ENCODE data around the gene MINPP1. TPM values are rescaled to one million over a fixed set of nuclear protein-coding genes. Genes with fewer than 3 reads are reported as not detected.

The MINPP1 gene
- total and polyA plus RNA-seq, 2 of the 4 experiments (the other 2 are of a cell fraction) = 11.7 to 14.4 TPM

- Histone ChIP-seq H3K79me1 (ENCODE audit: low read depth in 1 of 2, low read length in 2 of 2) (no peaks in the 10 kb centered on the region), H3K14ac (replicated peaks; ENCODE audit: low read depth, low read length) (no peak overlapping the region), H3K56ac (ENCODE audit: extremely low read depth, insufficient read depth, low read length) (no peak overlapping the region), H3K23ac (ENCODE audit: low read depth, low read length) (no peak overlapping the region), H3K18ac (ENCODE audit: low read depth, low read length) (no peak overlapping the region), H4K8ac (ENCODE audit: low read depth in 2 of 2, low read length in 2 of 2) (no peak overlapping the region), H3K4me2 (ENCODE audit: low read depth, low read length) (no peak overlapping the region), H3K9me1 (ENCODE audit: insufficient read depth, low read length) (no peaks in the 10 kb centered on the region), H4K20me1 (ENCODE audit: insufficient read depth, low read length) (no peaks in the 10 kb centered on the region), H2AFZ (replicated peaks; ENCODE audit: low read length, poor library complexity) (no peak overlapping the region), H2AK9ac (replicated peaks; ENCODE audit: low read depth, low read length, poor library complexity) (no peak overlapping the region), H3K4me1 (ENCODE audit: control insufficient read depth, insufficient read depth, low read length) (no peaks in the 10 kb centered on the region), H2BK15ac (ENCODE audit: low read depth, low read length) (no peak overlapping the region), H3K9me3 (ENCODE audit: control insufficient read depth, insufficient read depth, low read length) (peaks cover 10% of the 10 kb centered on the region), H2AK5ac (ENCODE audit: low read depth, low read length) (no peak overlapping the region), H3K27ac (ENCODE audit: insufficient read depth, low read length) (no peak overlapping the region), H3K27me3 (ENCODE audit: control insufficient read depth, insufficient read depth, low read length) (no peaks in the 10 kb centered on the region), H4K5ac (ENCODE audit: low read depth, low read length) (no peak overlapping the region), H3K4ac (ENCODE audit: low read depth, low read length) (no peak overlapping the region), H2BK120ac (ENCODE audit: low read depth, low read length) (no peak overlapping the region), H2BK5ac (ENCODE audit: low read depth, low read length, poor library complexity, severe bottlenecking) (no peak overlapping the region), H4K91ac (ENCODE audit: insufficient read depth, low read depth, low read length) (no peak overlapping the region), H3K36me3 (ENCODE audit: control insufficient read depth, insufficient read depth, low read length) (no peaks in the 10 kb centered on the region), H3K9ac (ENCODE audit: low read depth, low read length) (no peak overlapping the region), H2BK20ac (ENCODE audit: low read depth, low read length) (no peak overlapping the region), H3K4me3 (ENCODE audit: insufficient read depth, low read depth, low read length) (no peak overlapping the region)
- no TSS peak for BruUV-seq (replicated peaks)
- DNase-seq = no peak
- CTCF ChIA-PET = no interaction called here
- intact Hi-C loops (cut with micrococcal nuclease) = no loop called here
- 50% methylated on average over 1 of the region's 3 CpGs; no CpG with 5 or more reads in 1 of the 2 experiments for WGBS, 2 experiments (ENCODE audit: extremely low coverage in 2 of 2, insufficient read length in 1 of 2)
- in situ Hi-C loops (cut with MboI; ENCODE audit: low sequenced_read_pairs) = no loop called here
- dilution Hi-C loops (cut with HindIII; ENCODE audit: low sequenced_read_pairs, unreplicated experiment) = no loop called here
- POLR2A ChIA-PET (ENCODE audit: unreplicated experiment) = no interaction called here
- TF ChIP-seq RAD21 (IDR thresholded peaks at IDR 0.05; ENCODE audit: low read length) = no peak
- TF ChIP-seq FOS (IDR thresholded peaks at IDR 0.05; ENCODE audit: low read depth, low read length) = no peak
- TF ChIP-seq CEBPB (IDR thresholded peaks at IDR 0.05; ENCODE audit: low read depth, low read length) = no peak
- TF ChIP-seq RCOR1 (IDR thresholded peaks at IDR 0.05; ENCODE audit: insufficient replicate concordance, low read length) = no peak
- no peak for TF ChIP-seq NFE2L2 (IDR thresholded peaks at IDR 0.05; ENCODE audit: low read depth, low read length)
- TF ChIP-seq POLR2A (IDR thresholded peaks at IDR 0.05; ENCODE audit: low read depth, low read length) = no peak
- TF ChIP-seq BHLHE40 (IDR thresholded peaks at IDR 0.05; ENCODE audit: low read depth, low read length) = no peak
- TF ChIP-seq, protein P1, sequence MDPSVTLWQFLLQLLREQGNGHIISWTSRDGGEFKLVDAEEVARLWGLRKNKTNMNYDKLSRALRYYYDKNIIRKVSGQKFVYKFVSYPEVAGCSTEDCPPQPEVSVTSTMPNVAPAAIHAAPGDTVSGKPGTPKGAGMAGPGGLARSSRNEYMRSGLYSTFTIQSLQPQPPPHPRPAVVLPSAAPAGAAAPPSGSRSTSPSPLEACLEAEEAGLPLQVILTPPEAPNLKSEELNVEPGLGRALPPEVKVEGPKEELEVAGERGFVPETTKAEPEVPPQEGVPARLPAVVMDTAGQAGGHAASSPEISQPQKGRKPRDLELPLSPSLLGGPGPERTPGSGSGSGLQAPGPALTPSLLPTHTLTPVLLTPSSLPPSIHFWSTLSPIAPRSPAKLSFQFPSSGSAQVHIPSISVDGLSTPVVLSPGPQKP (IDR thresholded peaks at IDR 0.05; ENCODE audit: borderline replicate concordance, low read depth, low read length) = no peak
- no peak for TF ChIP-seq RFX5 (IDR thresholded peaks at IDR 0.05; ENCODE audit: low read depth, low read length)
- no peak for TF ChIP-seq SMC3 (IDR thresholded peaks at IDR 0.05; ENCODE audit: low read depth, low read length)
- no peak for TF ChIP-seq CHD1 (IDR thresholded peaks at IDR 0.05; ENCODE audit: low read depth, low read length)
- no peak for TF ChIP-seq MAFK (IDR thresholded peaks at IDR 0.05; ENCODE audit: low read depth, low read length)
- TF ChIP-seq, protein P2, sequence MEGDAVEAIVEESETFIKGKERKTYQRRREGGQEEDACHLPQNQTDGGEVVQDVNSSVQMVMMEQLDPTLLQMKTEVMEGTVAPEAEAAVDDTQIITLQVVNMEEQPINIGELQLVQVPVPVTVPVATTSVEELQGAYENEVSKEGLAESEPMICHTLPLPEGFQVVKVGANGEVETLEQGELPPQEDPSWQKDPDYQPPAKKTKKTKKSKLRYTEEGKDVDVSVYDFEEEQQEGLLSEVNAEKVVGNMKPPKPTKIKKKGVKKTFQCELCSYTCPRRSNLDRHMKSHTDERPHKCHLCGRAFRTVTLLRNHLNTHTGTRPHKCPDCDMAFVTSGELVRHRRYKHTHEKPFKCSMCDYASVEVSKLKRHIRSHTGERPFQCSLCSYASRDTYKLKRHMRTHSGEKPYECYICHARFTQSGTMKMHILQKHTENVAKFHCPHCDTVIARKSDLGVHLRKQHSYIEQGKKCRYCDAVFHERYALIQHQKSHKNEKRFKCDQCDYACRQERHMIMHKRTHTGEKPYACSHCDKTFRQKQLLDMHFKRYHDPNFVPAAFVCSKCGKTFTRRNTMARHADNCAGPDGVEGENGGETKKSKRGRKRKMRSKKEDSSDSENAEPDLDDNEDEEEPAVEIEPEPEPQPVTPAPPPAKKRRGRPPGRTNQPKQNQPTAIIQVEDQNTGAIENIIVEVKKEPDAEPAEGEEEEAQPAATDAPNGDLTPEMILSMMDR (conservative IDR thresholded peaks at IDR 0.05; ENCODE audit: low read depth, low read length) = no peak
- TF ChIP-seq MXI1 (IDR thresholded peaks at IDR 0.05; ENCODE audit: borderline replicate concordance, low read depth, low read length) = no peak
- TF ChIP-seq, protein P3, sequence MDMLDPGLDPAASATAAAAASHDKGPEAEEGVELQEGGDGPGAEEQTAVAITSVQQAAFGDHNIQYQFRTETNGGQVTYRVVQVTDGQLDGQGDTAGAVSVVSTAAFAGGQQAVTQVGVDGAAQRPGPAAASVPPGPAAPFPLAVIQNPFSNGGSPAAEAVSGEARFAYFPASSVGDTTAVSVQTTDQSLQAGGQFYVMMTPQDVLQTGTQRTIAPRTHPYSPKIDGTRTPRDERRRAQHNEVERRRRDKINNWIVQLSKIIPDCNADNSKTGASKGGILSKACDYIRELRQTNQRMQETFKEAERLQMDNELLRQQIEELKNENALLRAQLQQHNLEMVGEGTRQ (IDR thresholded peaks at IDR 0.05; ENCODE audit: low read depth, low read length) = no peak
- TF ChIP-seq MAZ (IDR thresholded peaks at IDR 0.05; ENCODE audit: borderline replicate concordance, low read depth, low read length) = no peak
- ATAC-seq (ENCODE audit: low read depth) = no peak
These were observed 54.7 kb downstream of the MINPP1 start for GRCh38 chr10:87559392-87559791.
